Osteocyte (in vitro differentiated cells): Measurements from ENCODE around the gene THRB. TPM values are rescaled to one million over a fixed set of nuclear protein-coding genes. Genes with fewer than 3 reads are reported as not detected.
A peak's percentile ranks its signal among the peaks of the same experiment; 100 is the strongest.

Experiments
- DNase-seq: peaks from one replicate; pipeline ENCODE4 v3.0.0; 2021; ENCODE audit warnings: mixed read lengths; ENCODE audit not compliant: unreplicated experiment; ENCODE audit errors: extremely low spot score
- H3K27ac Mint-ChIP-seq: one replicate; pipeline ENCODE4 v1.8.0; 2021; ENCODE audit warnings: mild to moderate bottlenecking, mixed read lengths; ENCODE audit not compliant: unreplicated experiment
- H3K27me3 Mint-ChIP-seq: one replicate; pipeline ENCODE4 v1.8.0; 2021; ENCODE audit warnings: mixed read lengths; ENCODE audit not compliant: unreplicated experiment
- H3K36me3 Mint-ChIP-seq: one replicate; pipeline ENCODE4 v1.8.0; 2021; ENCODE audit warnings: mixed read lengths; ENCODE audit not compliant: unreplicated experiment
- H3K4me1 Mint-ChIP-seq: one replicate; pipeline ENCODE4 v1.8.0; 2021; ENCODE audit warnings: mixed read lengths; ENCODE audit not compliant: unreplicated experiment
- H3K4me3 Mint-ChIP-seq: one replicate; pipeline ENCODE4 v1.8.0; 2021; ENCODE audit warnings: mild to moderate bottlenecking, moderate library complexity, mixed read lengths; ENCODE audit not compliant: unreplicated experiment
- H3K9me3 Mint-ChIP-seq: one replicate; pipeline ENCODE4 v1.8.0; 2021; ENCODE audit warnings: mixed read lengths; ENCODE audit not compliant: unreplicated experiment
- total RNA-seq: library from RNA; stranded (reverse); gene quantifications from 2 replicates; pipeline ENCODE4 v1.2.1, GENCODE V29; 2021
- TF ChIP-seq, protein P1 (sequence below): fragments of 200-600 bp; sonication (generic); IDR thresholded peaks from 2 replicates; pipeline ENCODE4 v1.5.0; 2021; ENCODE audit warnings: antibody characterized with exemption, mild to moderate bottlenecking, moderate library complexity

Gene THRB
- total RNA-seq, 1 donor from 2014 or later: 4.6 TPM

DNA sequence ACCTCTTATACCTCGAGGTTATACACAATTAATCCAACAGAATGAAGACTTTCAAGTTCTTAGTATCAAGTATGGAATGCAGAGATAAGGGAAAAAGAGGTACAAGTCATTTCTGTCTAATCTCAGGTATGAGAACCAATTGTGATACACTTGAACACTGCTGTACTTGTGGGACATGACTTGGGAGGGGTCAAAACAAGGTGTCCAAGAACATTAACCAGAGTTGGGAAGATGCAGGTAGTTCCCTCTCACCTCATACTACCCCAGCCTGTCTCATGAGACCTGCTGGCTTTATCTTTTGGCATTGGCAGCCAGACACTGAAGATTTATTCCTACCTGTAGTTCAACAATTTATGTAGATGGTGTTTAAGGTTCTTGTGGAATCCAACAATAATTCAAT is 339.9 kb downstream of the THRB start:
- H3K9me3 Mint-ChIP-seq: no peaks in the 10 kb centered on the region
- H3K27ac Mint-ChIP-seq: no peak overlapping the region
- no peak for DNase-seq
- H3K4me3 Mint-ChIP-seq: no peak overlapping the region
- no peaks in the 10 kb centered on the region for H3K36me3 Mint-ChIP-seq
- H3K27me3 Mint-ChIP-seq: no peaks in the 10 kb centered on the region
- H3K4me1 Mint-ChIP-seq: peaks cover 5% of the 10 kb centered on the region
- TF ChIP-seq, protein P1, sequence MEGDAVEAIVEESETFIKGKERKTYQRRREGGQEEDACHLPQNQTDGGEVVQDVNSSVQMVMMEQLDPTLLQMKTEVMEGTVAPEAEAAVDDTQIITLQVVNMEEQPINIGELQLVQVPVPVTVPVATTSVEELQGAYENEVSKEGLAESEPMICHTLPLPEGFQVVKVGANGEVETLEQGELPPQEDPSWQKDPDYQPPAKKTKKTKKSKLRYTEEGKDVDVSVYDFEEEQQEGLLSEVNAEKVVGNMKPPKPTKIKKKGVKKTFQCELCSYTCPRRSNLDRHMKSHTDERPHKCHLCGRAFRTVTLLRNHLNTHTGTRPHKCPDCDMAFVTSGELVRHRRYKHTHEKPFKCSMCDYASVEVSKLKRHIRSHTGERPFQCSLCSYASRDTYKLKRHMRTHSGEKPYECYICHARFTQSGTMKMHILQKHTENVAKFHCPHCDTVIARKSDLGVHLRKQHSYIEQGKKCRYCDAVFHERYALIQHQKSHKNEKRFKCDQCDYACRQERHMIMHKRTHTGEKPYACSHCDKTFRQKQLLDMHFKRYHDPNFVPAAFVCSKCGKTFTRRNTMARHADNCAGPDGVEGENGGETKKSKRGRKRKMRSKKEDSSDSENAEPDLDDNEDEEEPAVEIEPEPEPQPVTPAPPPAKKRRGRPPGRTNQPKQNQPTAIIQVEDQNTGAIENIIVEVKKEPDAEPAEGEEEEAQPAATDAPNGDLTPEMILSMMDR: no peak

DNA sequence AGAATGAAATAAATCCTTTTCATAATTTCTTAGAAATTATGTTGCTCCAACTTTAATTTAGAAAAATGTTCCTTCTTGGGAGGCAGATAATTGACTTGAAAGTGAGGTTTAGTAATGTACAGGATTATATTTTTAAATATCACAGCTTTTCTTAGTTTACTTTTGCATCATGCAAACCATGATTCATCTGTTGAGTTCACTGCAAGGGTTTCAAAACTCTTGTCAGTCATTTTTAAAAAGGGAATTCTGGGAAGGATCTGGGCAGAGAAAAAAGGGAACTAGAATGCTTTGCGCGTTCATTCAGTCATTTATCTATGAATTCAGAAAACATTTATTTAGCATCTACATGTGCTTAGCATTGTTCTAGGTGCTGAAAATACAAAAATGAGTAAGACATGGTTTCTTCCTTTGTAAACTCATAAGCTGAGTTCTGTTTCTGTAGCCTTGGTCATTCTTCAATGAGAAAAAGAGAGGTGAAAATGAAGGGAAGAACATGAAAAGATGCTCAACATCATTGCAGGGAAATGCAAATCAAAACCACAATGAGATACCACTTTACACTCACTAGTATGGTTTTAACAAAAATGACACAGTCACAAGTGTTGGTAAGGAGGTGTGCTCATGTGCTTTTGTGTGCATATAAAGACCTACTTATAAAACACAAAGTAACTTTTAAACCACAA is 340.5 kb downstream of the THRB start:
- no peaks in the 10 kb centered on the region for H3K9me3 Mint-ChIP-seq
- H3K27ac Mint-ChIP-seq: no peak overlapping the region
- no peak for DNase-seq
- H3K4me1 Mint-ChIP-seq: peaks cover 5% of the 10 kb centered on the region
- H3K36me3 Mint-ChIP-seq: no peaks in the 10 kb centered on the region
- no peak overlapping the region for H3K4me3 Mint-ChIP-seq
- no peaks in the 10 kb centered on the region for H3K27me3 Mint-ChIP-seq
- TF ChIP-seq, protein P1: no peak

GRCh38 chr3:24151594-24151993 is 343.1 kb downstream of the THRB start:
- Mint-ChIP-seq H3K9me3 (no peaks in the 10 kb centered on the region), H3K27ac (no peak overlapping the region), H3K4me1 (peaks cover 8% of the 10 kb centered on the region), H3K27me3 (no peaks in the 10 kb centered on the region), H3K36me3 (no peaks in the 10 kb centered on the region), H3K4me3 (no peak overlapping the region)
- DNase-seq: no peak
- TF ChIP-seq, protein P1: no peak

- Mint-ChIP-seq H3K4me3 (no peak overlapping the region), H3K9me3 (no peaks in the 10 kb centered on the region), H3K36me3 (no peaks in the 10 kb centered on the region), H3K27ac (no peak overlapping the region), H3K4me1 (peaks cover 27% of the 10 kb centered on the region), H3K27me3 (no peaks in the 10 kb centered on the region)
- TF ChIP-seq, protein P1: peak; percentile 12
- DNase-seq: no peak
These were observed 345.6 kb downstream of the THRB start for GRCh38 chr3:24149032-24149431.

- TF ChIP-seq, protein P1: no peak
- peak overlapping the region; percentile 95 for H3K27ac Mint-ChIP-seq
- H3K4me1 Mint-ChIP-seq: peaks cover 27% of the 10 kb centered on the region
- no peaks in the 10 kb centered on the region for H3K27me3 Mint-ChIP-seq
- H3K36me3 Mint-ChIP-seq: peaks cover 2% of the 10 kb centered on the region
- no peak overlapping the region for H3K4me3 Mint-ChIP-seq
- DNase-seq: no peak
- no peaks in the 10 kb centered on the region for H3K9me3 Mint-ChIP-seq
These were observed 348.4 kb downstream of the THRB start for GRCh38 chr3:24145981-24146822.
